Measurements from ENCODE around the gene NATD1.

- TF ChIP-seq SP1 (IDR thresholded peaks at IDR 0.05) (no peak), SUZ12 (IDR thresholded peaks at IDR 0.05) (no peak), ELF4 (IDR thresholded peaks at IDR 0.05) (no peak), FOXM1 (IDR thresholded peaks at IDR 0.05; ENCODE audit: borderline replicate concordance) (no peak), HDGF (IDR thresholded peaks at IDR 0.05; ENCODE audit: borderline replicate concordance) (no peak), TARDBP (IDR thresholded peaks at IDR 0.05) (no peak), NFRKB (IDR thresholded peaks at IDR 0.05) (no peak), ZNF384 (IDR thresholded peaks at IDR 0.05) (no peak), CTBP1 (IDR thresholded peaks at IDR 0.05; ENCODE audit: borderline replicate concordance) (no peak)
Observed at GRCh38 chr17:21272881-21273792, 19.9 kb upstream of the NATD1 start.

Data from HEK293T (cell line).